Fibroblast of mammary gland (primary cell): Measurements from ENCODE around the gene EML1.

ENCODE experiments used
- DNase-seq: peaks from one replicate; pipeline ENCODE4 v3.0.0-alpha.2; 2010; ENCODE audit warnings: low read depth
- H3K4me3 ChIP-seq: 2 replicates; pipeline ENCODE4 v1.5.1; 2011; ENCODE audit warnings: low read depth, mild to moderate bottlenecking, low read length, moderate library complexity; ENCODE audit not compliant: control insufficient read depth
- TF ChIP-seq, protein P1 (sequence below): conservative IDR thresholded peaks from 2 replicates; pipeline ENCODE4 v1.5.1; 2011; ENCODE audit warnings: low read depth, low read length, inconsistent platforms; ENCODE audit not compliant: control insufficient read depth, insufficient read depth

EML1 gene

DNA sequence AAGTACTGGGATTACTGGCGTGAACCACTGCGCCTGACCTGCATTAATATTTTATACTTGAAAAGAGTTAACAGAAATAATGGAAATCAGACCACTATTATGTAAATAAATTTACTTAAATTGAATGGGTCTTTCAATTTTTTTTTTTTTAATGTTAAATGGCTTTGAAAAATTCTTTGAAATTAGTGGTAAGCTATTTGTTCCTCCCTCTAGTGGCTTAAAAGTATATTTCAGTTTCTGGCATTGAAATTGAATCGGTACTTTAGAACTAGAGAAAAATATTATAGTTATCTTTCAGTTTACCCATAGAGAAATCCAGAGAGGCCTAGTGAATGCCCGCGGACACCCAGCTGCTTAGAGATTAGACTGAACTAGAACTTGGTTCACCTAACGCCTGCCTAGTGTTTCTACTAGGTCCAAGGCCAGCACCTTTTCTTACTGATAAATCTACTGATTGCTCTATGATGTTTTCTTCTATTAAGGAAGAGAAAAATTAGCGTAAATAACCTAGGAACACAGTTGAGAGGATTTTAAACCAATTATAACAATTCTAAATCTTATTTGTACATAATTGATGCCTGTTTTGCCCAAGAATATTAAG is 106.5 kb downstream of the EML1 start:
- peak; percentile 50 for DNase-seq
- H3K4me3 ChIP-seq = no peak overlapping the region
- TF ChIP-seq, protein P1, sequence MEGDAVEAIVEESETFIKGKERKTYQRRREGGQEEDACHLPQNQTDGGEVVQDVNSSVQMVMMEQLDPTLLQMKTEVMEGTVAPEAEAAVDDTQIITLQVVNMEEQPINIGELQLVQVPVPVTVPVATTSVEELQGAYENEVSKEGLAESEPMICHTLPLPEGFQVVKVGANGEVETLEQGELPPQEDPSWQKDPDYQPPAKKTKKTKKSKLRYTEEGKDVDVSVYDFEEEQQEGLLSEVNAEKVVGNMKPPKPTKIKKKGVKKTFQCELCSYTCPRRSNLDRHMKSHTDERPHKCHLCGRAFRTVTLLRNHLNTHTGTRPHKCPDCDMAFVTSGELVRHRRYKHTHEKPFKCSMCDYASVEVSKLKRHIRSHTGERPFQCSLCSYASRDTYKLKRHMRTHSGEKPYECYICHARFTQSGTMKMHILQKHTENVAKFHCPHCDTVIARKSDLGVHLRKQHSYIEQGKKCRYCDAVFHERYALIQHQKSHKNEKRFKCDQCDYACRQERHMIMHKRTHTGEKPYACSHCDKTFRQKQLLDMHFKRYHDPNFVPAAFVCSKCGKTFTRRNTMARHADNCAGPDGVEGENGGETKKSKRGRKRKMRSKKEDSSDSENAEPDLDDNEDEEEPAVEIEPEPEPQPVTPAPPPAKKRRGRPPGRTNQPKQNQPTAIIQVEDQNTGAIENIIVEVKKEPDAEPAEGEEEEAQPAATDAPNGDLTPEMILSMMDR = peak; percentile 57

DNA sequence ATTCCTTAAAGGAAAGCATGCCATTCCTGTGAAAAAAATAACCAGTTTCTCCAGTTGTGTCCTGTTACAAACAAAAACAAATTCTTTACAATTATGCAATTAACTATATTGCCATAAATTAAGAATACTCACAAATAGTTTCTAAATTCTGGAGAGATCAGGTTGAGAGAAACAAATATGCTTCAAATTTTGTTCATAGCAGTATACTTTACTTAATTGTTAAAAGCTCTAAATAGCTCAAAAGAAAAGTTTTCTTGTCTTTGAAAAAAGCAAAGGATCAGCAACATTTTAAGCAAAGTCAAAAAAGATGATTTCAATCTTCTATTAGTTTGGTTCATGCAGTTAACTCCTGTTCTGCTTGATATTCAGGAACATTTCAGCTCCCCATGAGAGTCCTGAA is 109.7 kb downstream of the EML1 start:
- no peak overlapping the region for H3K4me3 ChIP-seq
- TF ChIP-seq, protein P1 = no peak
- DNase-seq = no peak

DNA sequence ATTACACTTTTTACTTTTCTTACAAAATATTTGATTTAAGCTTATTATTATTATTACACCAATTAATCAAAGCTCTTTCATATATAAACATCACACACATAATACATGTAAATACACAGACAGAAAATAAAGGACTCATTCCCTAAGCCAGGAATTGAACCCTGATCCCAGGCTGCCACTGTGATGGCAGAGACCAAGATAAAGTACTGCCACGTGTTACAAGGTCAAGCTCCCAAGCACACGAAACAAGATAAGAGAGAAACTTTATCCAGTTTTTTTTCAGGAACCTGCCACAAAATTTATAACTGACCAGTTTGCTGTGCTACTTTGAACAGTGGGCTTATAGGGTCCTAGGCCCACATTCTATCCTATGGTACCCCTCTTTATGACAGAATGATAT is 111.3 kb downstream of the EML1 start:
- H3K4me3 ChIP-seq = no peak overlapping the region
- TF ChIP-seq, protein P1 = no peak
- no peak for DNase-seq

DNA sequence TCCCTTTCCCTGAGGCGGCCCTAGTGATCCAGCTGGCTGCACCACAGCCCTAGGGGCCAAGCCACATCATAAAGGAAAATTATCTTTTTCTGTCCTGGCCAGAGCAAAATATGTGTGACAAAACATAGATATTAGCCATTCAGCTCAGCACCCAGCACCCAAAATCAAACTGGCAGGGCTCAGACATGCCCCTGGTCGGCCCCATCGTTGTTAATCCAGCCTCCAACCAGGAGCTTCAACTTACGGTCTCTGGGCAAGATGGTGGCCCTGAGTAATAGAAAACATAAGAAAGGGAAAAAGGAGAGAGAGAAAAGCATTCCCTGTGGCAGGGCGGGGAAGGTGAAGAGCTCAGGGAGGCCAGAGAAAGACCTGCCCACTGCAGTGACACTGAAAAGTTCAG is 111.9 kb downstream of the EML1 start:
- no peak overlapping the region for H3K4me3 ChIP-seq
- no peak for DNase-seq
- TF ChIP-seq, protein P1 = no peak

DNA sequence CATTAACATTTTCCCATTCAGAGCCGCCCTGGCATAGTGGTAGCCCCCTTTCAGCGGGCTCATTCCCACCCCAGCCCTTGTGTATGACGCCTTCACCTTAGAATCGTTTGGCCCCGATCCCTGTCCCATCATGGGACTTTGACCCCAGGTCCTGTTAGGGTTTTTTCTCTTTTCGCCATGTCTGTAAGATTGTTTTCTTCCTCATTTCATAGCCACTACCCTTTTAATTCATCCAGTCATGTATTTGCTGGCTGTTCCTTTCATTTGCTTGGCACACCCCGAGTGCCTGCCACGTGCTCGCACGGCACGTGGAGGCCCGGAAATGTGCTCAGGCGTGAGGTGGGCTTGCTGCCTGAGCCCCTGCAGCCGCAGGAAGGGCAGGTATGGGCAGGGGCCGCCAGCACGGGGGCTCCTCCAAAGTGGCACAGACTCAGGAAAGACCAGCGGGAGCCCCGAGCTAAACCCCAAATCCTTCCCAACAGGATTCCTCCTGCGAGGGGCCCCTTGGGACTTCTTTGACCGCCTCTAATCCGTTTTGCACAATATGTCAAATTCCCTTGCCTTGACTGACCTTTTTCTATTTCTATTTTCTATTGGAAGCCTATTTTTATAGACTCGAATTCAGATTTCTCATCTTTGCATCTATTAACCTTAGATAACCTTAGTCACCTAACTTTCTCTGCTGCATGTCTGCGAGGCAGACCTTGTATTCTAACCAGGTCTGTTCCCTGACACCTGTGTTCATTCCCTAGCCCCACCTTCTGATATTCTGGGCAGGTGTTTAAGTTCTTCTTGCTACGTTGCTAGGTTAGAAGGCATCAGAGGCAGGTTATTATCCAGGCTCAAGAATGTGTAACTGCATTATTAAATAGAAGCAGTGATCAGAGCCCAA is 114.8 kb downstream of the EML1 start:
- no peak for DNase-seq
- TF ChIP-seq, protein P1 = no peak
- H3K4me3 ChIP-seq = no peak overlapping the region

DNA sequence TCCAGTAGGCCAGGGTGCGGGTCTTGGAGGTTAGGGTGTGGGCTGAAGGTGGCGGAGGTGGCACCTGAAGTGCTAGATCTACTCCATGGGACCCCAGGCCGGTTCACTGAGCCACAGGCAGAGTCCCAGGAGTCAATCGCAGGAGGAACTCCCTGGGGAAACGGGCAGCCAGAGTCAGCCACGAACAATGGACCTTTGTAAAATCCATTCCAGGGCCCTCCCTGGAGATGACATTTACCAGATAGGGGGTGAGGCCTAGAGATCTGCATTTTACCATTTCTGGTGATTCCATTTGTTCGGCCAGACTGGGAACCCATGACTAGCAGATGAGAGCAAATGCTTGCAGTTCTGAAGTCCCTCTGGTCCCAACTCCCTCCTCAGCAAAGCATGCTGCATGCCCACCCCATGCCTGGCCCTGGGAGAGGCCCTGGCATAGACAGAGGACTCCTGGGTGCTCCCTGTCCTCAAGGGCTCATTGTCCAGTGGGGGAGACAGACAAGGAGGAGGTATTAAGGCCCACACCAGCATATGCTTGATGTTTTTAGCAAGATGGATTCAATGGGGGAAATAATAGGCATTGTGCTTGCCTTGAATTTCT is 115.5 kb downstream of the EML1 start:
- TF ChIP-seq, protein P1 = no peak
- H3K4me3 ChIP-seq = no peak overlapping the region
- DNase-seq = no peak
